GM06990 (cell line): Measurements from ENCODE around the gene MYO7B.

Experiments
- DNase-seq: peaks from one replicate; pipeline ENCODE4 v3.0.0-alpha.2; 2011; ENCODE audit not compliant: insufficient read length; ENCODE audit errors: extremely low read depth
- H3K27me3 ChIP-seq: replicated peaks from 2 replicates; pipeline ENCODE4 v1.6.0; 2011; ENCODE audit warnings: low read length; ENCODE audit not compliant: control insufficient read depth, insufficient read depth
- H3K36me3 ChIP-seq: 2 replicates; pipeline ENCODE4 v1.5.1; 2011; ENCODE audit warnings: low read length; ENCODE audit not compliant: control insufficient read depth, insufficient read depth
- H3K4me3 ChIP-seq: replicated peaks from 2 replicates; pipeline ENCODE4 v1.5.1; 2011; ENCODE audit warnings: low read depth, mild to moderate bottlenecking, control low read depth, low read length
- TF ChIP-seq, protein P1 (sequence below): IDR thresholded peaks from 2 replicates; pipeline ENCODE4 v1.5.1; 2011; ENCODE audit warnings: low read length, control low read depth, mild to moderate bottlenecking, inconsistent platforms; ENCODE audit not compliant: insufficient read depth, poor library complexity, severe bottlenecking

The MYO7B gene

DNA sequence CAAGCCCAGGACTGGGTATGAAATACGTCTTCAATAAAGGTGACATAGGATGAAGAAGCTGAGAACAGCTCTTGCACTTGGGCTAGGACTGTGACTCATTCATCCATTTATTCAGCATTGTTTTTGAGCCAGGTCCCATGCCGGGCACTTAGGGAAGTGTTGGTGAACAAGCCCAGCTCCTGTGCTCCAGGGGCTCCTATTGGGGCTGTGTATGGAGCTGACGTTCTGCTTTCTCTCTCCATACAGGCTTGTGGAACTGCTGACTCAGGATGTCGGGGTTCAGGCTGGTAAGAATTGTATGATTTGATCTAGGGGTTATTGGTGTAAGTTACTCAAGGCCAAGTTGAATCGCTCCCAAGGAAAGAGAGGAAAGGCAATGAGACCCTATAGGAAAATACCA is 24.0 kb downstream of the MYO7B start:
- no peak for DNase-seq
- H3K4me3 ChIP-seq = no peak overlapping the region
- H3K36me3 ChIP-seq = no peaks in the 10 kb centered on the region
- H3K27me3 ChIP-seq = no peaks in the 10 kb centered on the region
- TF ChIP-seq, protein P1, sequence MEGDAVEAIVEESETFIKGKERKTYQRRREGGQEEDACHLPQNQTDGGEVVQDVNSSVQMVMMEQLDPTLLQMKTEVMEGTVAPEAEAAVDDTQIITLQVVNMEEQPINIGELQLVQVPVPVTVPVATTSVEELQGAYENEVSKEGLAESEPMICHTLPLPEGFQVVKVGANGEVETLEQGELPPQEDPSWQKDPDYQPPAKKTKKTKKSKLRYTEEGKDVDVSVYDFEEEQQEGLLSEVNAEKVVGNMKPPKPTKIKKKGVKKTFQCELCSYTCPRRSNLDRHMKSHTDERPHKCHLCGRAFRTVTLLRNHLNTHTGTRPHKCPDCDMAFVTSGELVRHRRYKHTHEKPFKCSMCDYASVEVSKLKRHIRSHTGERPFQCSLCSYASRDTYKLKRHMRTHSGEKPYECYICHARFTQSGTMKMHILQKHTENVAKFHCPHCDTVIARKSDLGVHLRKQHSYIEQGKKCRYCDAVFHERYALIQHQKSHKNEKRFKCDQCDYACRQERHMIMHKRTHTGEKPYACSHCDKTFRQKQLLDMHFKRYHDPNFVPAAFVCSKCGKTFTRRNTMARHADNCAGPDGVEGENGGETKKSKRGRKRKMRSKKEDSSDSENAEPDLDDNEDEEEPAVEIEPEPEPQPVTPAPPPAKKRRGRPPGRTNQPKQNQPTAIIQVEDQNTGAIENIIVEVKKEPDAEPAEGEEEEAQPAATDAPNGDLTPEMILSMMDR = no peak

DNA sequence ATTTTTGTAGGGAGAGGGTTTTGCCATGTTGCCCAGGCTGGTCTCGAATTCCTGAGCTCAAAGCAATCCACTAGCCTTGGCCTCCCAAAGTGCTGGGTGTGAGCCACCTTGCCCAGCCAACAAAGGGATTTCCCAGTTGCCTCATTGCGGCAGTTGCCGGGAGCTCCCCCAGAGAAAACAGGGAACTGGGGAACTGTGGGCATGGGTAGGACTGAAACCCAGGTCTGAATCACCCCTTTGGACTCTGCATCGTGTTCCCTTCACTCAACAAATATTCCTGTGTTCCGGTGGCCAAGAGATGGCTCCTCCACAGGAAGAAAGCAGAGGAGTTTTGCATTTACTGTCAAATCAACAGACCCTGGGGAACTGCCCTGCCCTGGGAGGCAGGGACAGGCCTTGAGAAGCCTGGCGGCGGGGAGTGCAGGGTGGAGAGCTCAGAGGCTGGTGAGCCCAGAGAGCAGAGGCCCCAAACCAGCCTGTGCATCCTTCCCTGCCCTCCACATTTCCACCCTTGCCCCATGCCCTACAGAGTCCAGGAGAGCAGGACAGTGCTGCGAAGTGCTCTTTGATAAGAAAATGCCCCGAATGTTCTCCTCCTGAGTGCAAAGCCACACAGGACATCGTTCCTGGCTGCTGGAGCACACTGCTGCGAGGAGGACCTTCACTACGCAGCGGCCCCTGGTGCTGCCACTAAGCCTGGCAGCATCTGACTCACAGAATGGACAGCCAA is 24.9 kb downstream of the MYO7B start:
- DNase-seq = no peak
- no peak overlapping the region for H3K4me3 ChIP-seq
- H3K27me3 ChIP-seq = no peaks in the 10 kb centered on the region

DNA sequence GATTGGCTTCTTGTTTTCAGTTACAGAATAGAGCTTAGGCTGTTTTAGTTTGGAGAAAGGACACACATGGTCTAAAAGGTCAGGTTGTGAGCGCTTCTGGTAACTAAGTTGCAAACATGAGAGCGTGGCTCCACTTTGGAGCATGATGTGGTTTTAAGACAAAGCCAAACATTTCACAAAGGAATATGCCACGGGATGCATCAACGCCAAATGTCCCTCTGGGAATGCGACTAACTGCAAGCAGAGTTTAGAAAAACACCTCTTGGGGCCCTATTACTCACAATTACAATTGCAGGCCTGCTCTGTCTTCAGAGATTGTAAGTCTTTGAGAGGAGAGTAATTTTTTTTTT is 25.4 kb downstream of the MYO7B start:
- TF ChIP-seq, protein P1 = no peak
- H3K36me3 ChIP-seq = no peaks in the 10 kb centered on the region
- DNase-seq = no peak
- H3K27me3 ChIP-seq = no peaks in the 10 kb centered on the region
- H3K4me3 ChIP-seq = no peak overlapping the region

More for the DNA sequence above, 24.9 kb downstream of the MYO7B start:
- no peaks in the 10 kb centered on the region for H3K36me3 ChIP-seq
- TF ChIP-seq, protein P1 = no peak

DNA sequence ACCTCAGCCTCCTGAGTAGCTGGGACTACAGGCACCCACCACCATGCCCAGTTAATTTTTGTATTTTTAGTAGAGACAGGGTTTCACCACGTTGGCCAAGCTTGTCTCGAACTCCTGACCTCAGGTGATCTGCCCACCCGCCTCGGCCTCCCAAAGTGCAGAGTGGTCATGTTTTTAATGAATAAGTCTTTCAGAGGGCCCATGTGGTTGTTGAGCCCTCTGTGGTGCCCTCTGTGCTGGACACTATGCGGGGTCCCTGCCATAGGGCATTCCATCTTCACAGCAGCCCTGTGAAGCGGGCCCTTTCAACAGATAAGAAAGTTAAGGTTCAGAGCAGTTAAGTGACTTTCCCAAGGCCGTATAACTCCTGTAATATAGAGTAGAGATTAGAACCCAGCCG is 25.9 kb downstream of the MYO7B start:
- no peak overlapping the region for H3K4me3 ChIP-seq
- H3K36me3 ChIP-seq = no peaks in the 10 kb centered on the region
- DNase-seq = no peak
- TF ChIP-seq, protein P1 = no peak
- no peaks in the 10 kb centered on the region for H3K27me3 ChIP-seq

DNA sequence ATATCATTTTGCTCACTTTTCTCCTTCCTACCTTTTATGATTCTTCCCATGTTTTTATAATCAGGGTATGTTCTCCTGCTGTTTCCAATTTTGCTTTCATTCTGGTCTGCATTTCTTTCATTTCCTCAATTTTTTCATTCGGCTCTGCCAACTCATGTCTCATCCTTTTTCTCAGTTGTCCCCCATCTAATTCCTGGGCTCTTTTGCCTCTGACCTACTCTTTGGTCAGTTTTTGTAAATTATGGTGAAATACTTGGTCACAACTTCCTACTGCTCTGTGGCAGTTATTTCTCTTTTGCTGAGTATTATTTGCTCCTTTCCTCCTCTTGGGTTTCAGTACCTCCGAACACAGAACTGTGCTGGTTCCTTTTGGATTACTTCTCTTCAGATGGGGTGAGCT is 27.5 kb downstream of the MYO7B start:
- DNase-seq = no peak
- TF ChIP-seq, protein P1 = no peak
- Histone ChIP-seq H3K36me3 (no peaks in the 10 kb centered on the region), H3K27me3 (no peaks in the 10 kb centered on the region), H3K4me3 (no peak overlapping the region)
